Smooth muscle cell (in vitro differentiated cells): ENCODE data around the gene SOX6. TPM values are rescaled to one million over a fixed set of nuclear protein-coding genes. Genes with fewer than 3 reads are reported as not detected.

Experiments
- DNase-seq: peaks from one replicate; lab custom pipeline; 2025; ENCODE audit not compliant: unreplicated experiment; lab: John Stamatoyannopoulos, UW
- H2AFZ ChIP-seq: fragments of 200-600 bp; sonication (generic); 2 replicates; pipeline ENCODE4 v1.6.0; 2016; ENCODE audit warnings: antibody characterized with exemption, low read depth, mild to moderate bottlenecking
- H3F3A ChIP-seq: fragments of 200-600 bp; sonication (generic); 2 replicates; pipeline ENCODE4 v1.6.0; 2017; ENCODE audit warnings: antibody characterized with exemption, low read depth
- H3K27ac ChIP-seq: fragments of 200-600 bp; sonication (generic); 2 replicates; pipeline ENCODE4 v1.5.1; 2016; ENCODE audit warnings: low read depth, mild to moderate bottlenecking
- H3K27me3 ChIP-seq: fragments of 200-600 bp; sonication (generic); 2 replicates; pipeline ENCODE4 v1.6.1; 2016; ENCODE audit warnings: low read depth, mild to moderate bottlenecking
- H3K36me3 ChIP-seq: fragments of 200-600 bp; sonication (generic); 2 replicates; pipeline ENCODE4 v1.5.1; 2016; ENCODE audit warnings: low read depth
- H3K4me1 ChIP-seq: fragments of 200-600 bp; sonication (generic); 2 replicates; pipeline ENCODE4 v1.5.1; 2016; ENCODE audit warnings: low read depth
- H3K4me2 ChIP-seq: fragments of 200-600 bp; sonication (generic); 2 replicates; pipeline ENCODE4 v1.6.0; 2016; ENCODE audit warnings: mild to moderate bottlenecking
- H3K4me3 ChIP-seq: fragments of 200-600 bp; sonication (generic); 2 replicates; pipeline ENCODE4 v1.5.1; 2016; ENCODE audit warnings: mild to moderate bottlenecking
- H3K79me2 ChIP-seq: fragments of 200-600 bp; sonication (generic); 2 replicates; pipeline ENCODE4 v1.6.0; 2016; ENCODE audit warnings: low read depth, mild to moderate bottlenecking
- H3K9ac ChIP-seq: fragments of 200-600 bp; sonication (generic); 2 replicates; pipeline ENCODE4 v1.6.0; 2016; ENCODE audit warnings: low read depth
- H3K9me3 ChIP-seq: fragments of 200-600 bp; sonication (generic); replicated peaks from 2 replicates; pipeline ENCODE4 v1.5.1; 2016; ENCODE audit warnings: low read depth
- H4K20me1 ChIP-seq: fragments of 200-600 bp; sonication (generic); 2 replicates; pipeline ENCODE4 v1.6.0; 2016; ENCODE audit warnings: low read depth
- WGBS: methylation state at CpG from one replicate; pipeline ENCODE4 v1.1.7; 2016; ENCODE audit warnings: low lambda C conversion rate; 5-methylcytosine and 5-hydroxymethylcytosine counted together
- polyA plus RNA-seq: library from polyadenylated mRNA; unstranded; fragments of >200 nt; fragmentation: Nextera tagmentation; extraction: Ambion mirVana; gene quantifications from 2 replicates; pipeline ENCODE4 v1.2.1, GENCODE V29; 2016
- total RNA-seq: library from RNA; depleted of rRNA; stranded (reverse); fragments of >200 nt; gene quantifications from 2 replicates; pipeline ENCODE4 v1.2.3, GENCODE V29; 2014
- TF ChIP-seq, protein P1 (sequence below): fragments of 200-600 bp; sonication (generic); IDR thresholded peaks from 2 replicates; pipeline ENCODE4 v1.5.1; 2017; ENCODE audit warnings: borderline replicate concordance, mild to moderate bottlenecking, antibody characterized with exemption; ENCODE audit not compliant: insufficient read depth, poor library complexity, severe bottlenecking

SOX6 gene
- total and polyA plus RNA-seq, 2 experiments from 2014 or later = 11.2 to 27.6 TPM

DNA sequence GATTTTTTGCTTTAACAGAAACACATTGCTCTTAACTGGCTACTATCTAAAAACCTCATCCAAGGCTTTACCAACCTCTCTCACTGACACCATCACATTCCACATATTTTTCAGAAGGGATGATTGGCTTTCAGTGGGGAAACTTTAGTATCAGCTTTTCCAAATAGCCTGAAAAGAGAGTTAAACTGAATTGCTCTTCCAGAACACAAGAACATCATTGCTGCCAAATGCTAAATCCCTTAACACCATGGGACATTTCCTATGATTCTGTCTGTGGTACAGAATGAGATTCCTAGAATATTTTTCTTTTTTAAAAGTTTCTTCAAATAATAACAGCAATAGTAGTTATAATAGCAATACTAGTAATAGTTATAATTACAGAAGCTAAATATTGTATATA lies 45.4 kb downstream of the SOX6 start:
- Histone ChIP-seq H3K9me3 (no peaks in the 10 kb centered on the region), H3K27ac (peak overlapping the region; percentile 29), H3K27me3 (no peaks in the 10 kb centered on the region), H3K4me2 (peak overlapping the region; percentile 35), H3K36me3 (no peaks in the 10 kb centered on the region), H3F3A (peaks cover 7% of the 10 kb centered on the region), H3K9ac (no peak overlapping the region), H3K4me1 (peaks cover 23% of the 10 kb centered on the region), H2AFZ (no peak overlapping the region), H4K20me1 (peaks cover 15% of the 10 kb centered on the region), H3K79me2 (no peaks in the 10 kb centered on the region), H3K4me3 (no peak overlapping the region)
- no peak for DNase-seq
- TF ChIP-seq, protein P1, sequence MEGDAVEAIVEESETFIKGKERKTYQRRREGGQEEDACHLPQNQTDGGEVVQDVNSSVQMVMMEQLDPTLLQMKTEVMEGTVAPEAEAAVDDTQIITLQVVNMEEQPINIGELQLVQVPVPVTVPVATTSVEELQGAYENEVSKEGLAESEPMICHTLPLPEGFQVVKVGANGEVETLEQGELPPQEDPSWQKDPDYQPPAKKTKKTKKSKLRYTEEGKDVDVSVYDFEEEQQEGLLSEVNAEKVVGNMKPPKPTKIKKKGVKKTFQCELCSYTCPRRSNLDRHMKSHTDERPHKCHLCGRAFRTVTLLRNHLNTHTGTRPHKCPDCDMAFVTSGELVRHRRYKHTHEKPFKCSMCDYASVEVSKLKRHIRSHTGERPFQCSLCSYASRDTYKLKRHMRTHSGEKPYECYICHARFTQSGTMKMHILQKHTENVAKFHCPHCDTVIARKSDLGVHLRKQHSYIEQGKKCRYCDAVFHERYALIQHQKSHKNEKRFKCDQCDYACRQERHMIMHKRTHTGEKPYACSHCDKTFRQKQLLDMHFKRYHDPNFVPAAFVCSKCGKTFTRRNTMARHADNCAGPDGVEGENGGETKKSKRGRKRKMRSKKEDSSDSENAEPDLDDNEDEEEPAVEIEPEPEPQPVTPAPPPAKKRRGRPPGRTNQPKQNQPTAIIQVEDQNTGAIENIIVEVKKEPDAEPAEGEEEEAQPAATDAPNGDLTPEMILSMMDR = no peak

DNA sequence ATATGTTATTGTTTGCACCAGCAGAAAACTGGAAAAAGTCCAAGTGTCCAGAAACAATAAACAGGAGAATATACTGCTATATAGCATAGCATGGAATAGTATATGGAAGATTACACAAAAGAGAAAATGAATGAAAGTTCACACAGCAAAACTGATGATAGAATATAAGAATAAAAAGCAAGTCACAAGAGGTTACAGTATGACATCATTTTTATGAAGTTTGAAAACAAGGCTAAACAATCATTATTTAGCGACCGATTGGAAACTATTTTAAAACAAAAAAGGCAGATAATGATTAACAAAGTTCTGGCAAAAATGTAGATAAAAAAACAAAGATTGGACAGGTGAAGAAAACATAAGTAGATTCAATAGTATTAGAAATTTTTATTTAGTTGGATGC lies 47.1 kb downstream of the SOX6 start:
- no peak for DNase-seq
- Histone ChIP-seq H3K79me2 (peaks cover 7% of the 10 kb centered on the region), H4K20me1 (peaks cover 15% of the 10 kb centered on the region), H2AFZ (no peak overlapping the region), H3K9ac (no peak overlapping the region), H3F3A (peaks cover 7% of the 10 kb centered on the region), H3K4me3 (no peak overlapping the region), H3K27ac (no peak overlapping the region), H3K36me3 (no peaks in the 10 kb centered on the region), H3K4me2 (no peak overlapping the region), H3K27me3 (no peaks in the 10 kb centered on the region), H3K4me1 (peaks cover 16% of the 10 kb centered on the region), H3K9me3 (no peaks in the 10 kb centered on the region)
- TF ChIP-seq, protein P1 = no peak
- 97% methylated on average over 2 of the region's 2 CpGs for WGBS

DNA sequence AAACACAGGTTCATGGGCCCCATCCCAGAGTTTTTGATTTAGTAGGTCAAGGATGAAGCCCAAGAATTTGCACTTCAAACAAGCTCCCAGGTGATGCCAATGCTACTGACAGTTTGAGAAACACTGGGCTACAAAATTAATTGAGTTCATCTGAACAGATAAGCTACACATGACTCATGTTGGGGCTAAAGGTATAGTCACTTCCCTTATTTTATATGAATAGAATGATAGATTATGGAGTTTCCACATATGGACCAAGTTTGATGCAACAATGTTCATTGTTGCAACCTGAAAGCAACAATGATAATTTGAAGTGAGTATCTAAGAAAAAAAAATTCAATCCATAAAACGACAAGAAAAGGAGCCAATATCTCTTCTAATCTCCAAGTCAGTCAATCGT lies 54.9 kb downstream of the SOX6 start:
- H3K36me3 ChIP-seq = no peaks in the 10 kb centered on the region
- TF ChIP-seq, protein P1 = no peak
- no peak overlapping the region for H3K4me3 ChIP-seq
- H3K9ac ChIP-seq = no peak overlapping the region
- no peaks in the 10 kb centered on the region for H3K9me3 ChIP-seq
- H3K4me1 ChIP-seq = no peaks in the 10 kb centered on the region
- no peak overlapping the region for H3K4me2 ChIP-seq
- H4K20me1 ChIP-seq = no peaks in the 10 kb centered on the region
- H2AFZ ChIP-seq = no peak overlapping the region
- WGBS = 94% methylated on average over 2 of the region's 2 CpGs
- peaks cover 15% of the 10 kb centered on the region for H3K79me2 ChIP-seq
- no peak overlapping the region for H3K27ac ChIP-seq
- H3F3A ChIP-seq = no peaks in the 10 kb centered on the region
- H3K27me3 ChIP-seq = no peaks in the 10 kb centered on the region
- DNase-seq = no peak

DNA sequence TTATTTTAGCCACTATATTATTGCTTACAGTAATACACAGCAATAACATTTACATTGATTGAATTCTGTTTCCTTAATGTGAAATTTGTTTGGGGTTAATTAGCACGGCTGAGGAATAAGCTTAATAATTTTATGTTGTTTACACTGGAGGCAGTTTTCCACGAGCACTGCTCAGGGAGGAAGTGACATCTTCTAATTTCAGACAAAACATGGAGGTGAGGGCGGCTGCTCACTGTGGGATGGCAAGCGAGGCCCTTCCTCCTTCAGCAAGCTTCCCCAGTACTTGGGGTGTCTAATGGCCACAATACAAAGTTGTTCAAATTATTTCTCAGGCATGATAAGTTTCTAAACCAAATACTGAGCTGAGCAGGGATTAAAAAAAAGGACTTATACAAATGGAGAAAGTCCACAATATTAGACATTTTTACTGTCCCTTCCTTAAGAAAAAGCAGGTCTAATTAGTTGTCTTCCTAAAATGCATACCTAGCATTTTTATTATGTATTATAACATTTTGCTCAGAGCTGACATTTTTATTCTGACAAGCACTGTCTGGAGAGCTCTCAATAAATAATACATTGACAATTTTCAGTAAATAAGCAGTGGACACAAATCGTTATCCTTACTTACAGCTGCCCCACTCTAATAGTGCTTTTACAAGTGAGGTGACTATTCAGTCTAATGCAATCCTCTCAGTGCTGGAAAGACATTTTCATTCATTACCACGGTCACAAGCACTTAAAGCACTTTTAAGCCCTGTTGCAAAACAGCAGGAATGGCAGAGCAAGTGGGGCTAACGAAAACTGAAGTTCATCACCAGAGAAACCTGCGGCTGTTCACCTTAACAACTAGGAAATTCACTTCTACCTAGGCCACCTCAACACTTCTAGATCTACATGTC lies 56.2 kb downstream of the SOX6 start:
- no peak overlapping the region for H3K27ac ChIP-seq
- 69% methylated on average over 8 of the region's 8 CpGs for WGBS
- no peak for DNase-seq
- TF ChIP-seq, protein P1 = no peak
- H3K36me3 ChIP-seq = no peaks in the 10 kb centered on the region
- H3K9ac ChIP-seq = no peak overlapping the region
- no peaks in the 10 kb centered on the region for H3K27me3 ChIP-seq
- no peak overlapping the region for H3K4me2 ChIP-seq
- H3K9me3 ChIP-seq = no peaks in the 10 kb centered on the region
- no peak overlapping the region for H3K4me3 ChIP-seq
- peaks cover 8% of the 10 kb centered on the region for H3K4me1 ChIP-seq
- no peaks in the 10 kb centered on the region for H4K20me1 ChIP-seq
- H2AFZ ChIP-seq = no peak overlapping the region
- H3F3A ChIP-seq = no peaks in the 10 kb centered on the region
- H3K79me2 ChIP-seq = peaks cover 8% of the 10 kb centered on the region
